ENCODE results near the gene KCNC3.

Gene KCNC3

DNA sequence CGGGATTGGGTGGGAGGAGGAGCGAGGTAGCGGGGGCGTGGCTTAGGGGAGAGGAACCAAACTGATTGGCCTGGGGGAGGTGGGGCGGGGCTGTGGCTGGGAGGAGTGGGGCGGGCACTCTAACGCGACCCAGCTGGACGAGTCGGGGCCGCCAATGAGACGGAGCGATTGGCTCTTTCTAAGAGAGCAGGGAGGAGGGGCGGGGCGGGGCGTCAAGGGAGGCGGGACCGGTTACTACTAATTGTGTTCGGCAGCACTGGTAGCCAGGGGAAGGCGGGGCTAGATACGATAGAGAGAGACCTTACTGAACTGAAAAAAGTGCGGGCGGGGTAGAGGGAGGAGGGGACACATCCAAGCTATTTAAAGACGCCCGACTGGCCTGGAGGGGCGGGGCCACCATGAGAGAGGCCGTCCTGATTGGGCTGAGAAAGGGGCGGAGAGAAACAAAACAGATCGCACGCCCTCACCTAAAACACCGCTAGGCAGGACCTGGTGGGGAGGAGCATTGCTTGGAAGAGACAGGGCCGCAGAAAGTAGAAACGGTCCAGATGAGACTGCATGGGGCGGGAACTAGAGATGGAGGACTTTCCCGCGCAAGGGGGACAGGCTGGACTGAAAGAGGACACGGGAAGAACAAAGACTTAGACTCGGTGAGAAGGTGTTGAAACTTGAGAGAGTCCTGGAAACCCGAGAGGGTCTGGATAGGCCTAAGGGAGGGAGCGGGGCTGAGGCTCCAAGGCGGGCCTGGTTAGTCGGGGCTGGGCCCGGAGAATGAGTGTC is at the start of gene KCNC3:
TSS of gene KCNC3 (minus strand) at position 232 of the 780 bp plus-strand sequence. CDS start 295 bp downstream, outside the sequence.
- Histone ChIP-seq H3K4me1 (ENCODE audit: control insufficient read depth, low read length) (peaks cover 79% of the 10 kb centered on the region), H3K27ac (ENCODE audit: low read depth, low read length) (peak within 1 kb of the TSS; percentile 85), H3K4me3 (ENCODE audit: low read length) (peak within 1 kb of the TSS; percentile 84), H3K36me3 (ENCODE audit: control insufficient read depth, low read length) (peaks cover 24% of the 10 kb centered on the region), H3K27me3 (ENCODE audit: control insufficient read depth, low read length) (peaks cover 25% of the 10 kb centered on the region), H4K20me1 (ENCODE audit: control insufficient read depth, insufficient read depth, low read depth, low read length) (peaks cover 27% of the 10 kb centered on the region), H3K4me2 (ENCODE audit: low read length) (peak within 1 kb of the TSS; percentile 99), H3K9me3 (ENCODE audit: control insufficient read depth, insufficient read depth, low read length) (no peaks in the 10 kb centered on the region), H3K9me2 (replicated peaks; ENCODE audit: control insufficient read depth, low read length) (no peaks in the 10 kb centered on the region), H3F3A (ENCODE audit: control insufficient read depth, insufficient read depth) (peaks cover 23% of the 10 kb centered on the region), H3K79me2 (ENCODE audit: control insufficient read depth, low read length) (peaks cover 22% of the 10 kb centered on the region)
- no peak for TF ChIP-seq EZH2phosphoT487 (IDR thresholded peaks at IDR 0.05; ENCODE audit: borderline replicate concordance, low read length)
- TF ChIP-seq, protein P1, sequence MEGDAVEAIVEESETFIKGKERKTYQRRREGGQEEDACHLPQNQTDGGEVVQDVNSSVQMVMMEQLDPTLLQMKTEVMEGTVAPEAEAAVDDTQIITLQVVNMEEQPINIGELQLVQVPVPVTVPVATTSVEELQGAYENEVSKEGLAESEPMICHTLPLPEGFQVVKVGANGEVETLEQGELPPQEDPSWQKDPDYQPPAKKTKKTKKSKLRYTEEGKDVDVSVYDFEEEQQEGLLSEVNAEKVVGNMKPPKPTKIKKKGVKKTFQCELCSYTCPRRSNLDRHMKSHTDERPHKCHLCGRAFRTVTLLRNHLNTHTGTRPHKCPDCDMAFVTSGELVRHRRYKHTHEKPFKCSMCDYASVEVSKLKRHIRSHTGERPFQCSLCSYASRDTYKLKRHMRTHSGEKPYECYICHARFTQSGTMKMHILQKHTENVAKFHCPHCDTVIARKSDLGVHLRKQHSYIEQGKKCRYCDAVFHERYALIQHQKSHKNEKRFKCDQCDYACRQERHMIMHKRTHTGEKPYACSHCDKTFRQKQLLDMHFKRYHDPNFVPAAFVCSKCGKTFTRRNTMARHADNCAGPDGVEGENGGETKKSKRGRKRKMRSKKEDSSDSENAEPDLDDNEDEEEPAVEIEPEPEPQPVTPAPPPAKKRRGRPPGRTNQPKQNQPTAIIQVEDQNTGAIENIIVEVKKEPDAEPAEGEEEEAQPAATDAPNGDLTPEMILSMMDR (IDR thresholded peaks at IDR 0.05; ENCODE audit: low read depth, low read length, poor library complexity, severe bottlenecking), result no peak

DNA sequence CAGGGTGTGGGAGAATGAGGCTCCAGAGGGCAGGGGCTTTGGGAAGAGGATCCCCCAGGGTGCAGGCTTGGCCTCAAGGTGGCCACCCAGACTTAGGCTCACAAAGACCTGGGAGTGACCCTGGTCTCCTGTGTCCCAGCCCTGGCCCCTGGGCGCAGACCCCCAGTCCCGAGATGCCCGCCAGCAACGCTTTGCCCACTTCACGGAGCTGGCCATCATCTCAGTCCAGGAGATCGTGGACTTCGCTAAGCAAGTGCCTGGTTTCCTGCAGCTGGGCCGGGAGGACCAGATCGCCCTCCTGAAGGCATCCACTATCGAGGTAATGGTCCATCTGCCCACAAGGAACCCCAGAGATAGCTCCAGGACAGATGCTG is 49.7 kb upstream of the KCNC3 start:
- no peak overlapping the region for H3K27ac ChIP-seq (ENCODE audit: low read depth, low read length)
- H3K4me3 ChIP-seq (ENCODE audit: low read length), result no peak overlapping the region
- peaks cover 25% of the 10 kb centered on the region for H3K4me1 ChIP-seq (ENCODE audit: control insufficient read depth, low read length)
- H3K27me3 ChIP-seq (ENCODE audit: control insufficient read depth, low read length), result no peaks in the 10 kb centered on the region
- no peaks in the 10 kb centered on the region for H3K9me3 ChIP-seq (ENCODE audit: control insufficient read depth, insufficient read depth, low read length)
- H4K20me1 ChIP-seq (ENCODE audit: control insufficient read depth, insufficient read depth, low read depth, low read length), result peaks cover 5% of the 10 kb centered on the region; the same call in 1 of the 2 replicates
- H3F3A ChIP-seq (ENCODE audit: control insufficient read depth, insufficient read depth), result 0 out of 2 replicates have a peak, but pooled peaks cover 5% of the 10 kb centered on the region
- H3K36me3 ChIP-seq (ENCODE audit: control insufficient read depth, low read length), result peaks cover 59% of the 10 kb centered on the region
- no peaks in the 10 kb centered on the region for H3K9me2 ChIP-seq (replicated peaks; ENCODE audit: control insufficient read depth, low read length)
- TF ChIP-seq, protein P1 (IDR thresholded peaks at IDR 0.05; ENCODE audit: low read depth, low read length, poor library complexity, severe bottlenecking), result no peak
- no peak for TF ChIP-seq EZH2phosphoT487 (IDR thresholded peaks at IDR 0.05; ENCODE audit: borderline replicate concordance, low read length)
- no peak overlapping the region for H3K4me2 ChIP-seq (ENCODE audit: low read length)
- H3K79me2 ChIP-seq (ENCODE audit: control insufficient read depth, low read length), result peaks cover 13% of the 10 kb centered on the region

DNA sequence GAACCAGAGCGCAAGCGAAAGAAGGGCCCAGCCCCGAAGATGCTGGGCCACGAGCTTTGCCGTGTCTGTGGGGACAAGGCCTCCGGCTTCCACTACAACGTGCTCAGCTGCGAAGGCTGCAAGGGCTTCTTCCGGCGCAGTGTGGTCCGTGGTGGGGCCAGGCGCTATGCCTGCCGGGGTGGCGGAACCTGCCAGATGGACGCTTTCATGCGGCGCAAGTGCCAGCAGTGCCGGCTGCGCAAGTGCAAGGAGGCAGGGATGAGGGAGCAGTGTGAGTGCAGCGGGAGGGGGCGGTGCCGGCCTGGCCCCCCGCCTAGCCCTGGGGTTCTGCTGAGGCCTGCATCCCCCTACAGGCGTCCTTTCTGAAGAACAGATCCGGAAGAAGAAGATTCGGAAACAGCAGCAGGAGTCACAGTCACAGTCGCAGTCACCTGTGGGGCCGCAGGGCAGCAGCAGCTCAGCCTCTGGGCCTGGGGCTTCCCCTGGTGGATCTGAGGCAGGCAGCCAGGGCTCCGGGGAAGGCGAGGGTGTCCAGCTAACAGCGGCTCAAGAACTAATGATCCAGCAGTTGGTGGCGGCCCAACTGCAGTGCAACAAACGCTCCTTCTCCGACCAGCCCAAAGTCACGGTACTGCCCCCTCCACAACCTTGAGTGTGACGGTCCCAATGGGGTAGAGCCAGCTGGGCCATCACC is 49.1 kb upstream of the KCNC3 start:
- peaks cover 5% of the 10 kb centered on the region; the same call in 1 of the 2 replicates for H4K20me1 ChIP-seq (ENCODE audit: control insufficient read depth, insufficient read depth, low read depth, low read length)
- H3F3A ChIP-seq (ENCODE audit: control insufficient read depth, insufficient read depth), result 0 out of 2 replicates have a peak, but pooled peaks cover 5% of the 10 kb centered on the region
- no peak overlapping the region for H3K27ac ChIP-seq (ENCODE audit: low read depth, low read length)
- peaks cover 13% of the 10 kb centered on the region for H3K79me2 ChIP-seq (ENCODE audit: control insufficient read depth, low read length)
- no peak for TF ChIP-seq EZH2phosphoT487 (IDR thresholded peaks at IDR 0.05; ENCODE audit: borderline replicate concordance, low read length)
- TF ChIP-seq, protein P1 (IDR thresholded peaks at IDR 0.05; ENCODE audit: low read depth, low read length, poor library complexity, severe bottlenecking), result no peak
- H3K9me2 ChIP-seq (replicated peaks; ENCODE audit: control insufficient read depth, low read length), result no peaks in the 10 kb centered on the region
- H3K4me3 ChIP-seq (ENCODE audit: low read length), result no peak overlapping the region
- H3K4me2 ChIP-seq (ENCODE audit: low read length), result no peak overlapping the region
- H3K4me1 ChIP-seq (ENCODE audit: control insufficient read depth, low read length), result peaks cover 20% of the 10 kb centered on the region
- no peaks in the 10 kb centered on the region for H3K9me3 ChIP-seq (ENCODE audit: control insufficient read depth, insufficient read depth, low read length)
- peaks cover 59% of the 10 kb centered on the region for H3K36me3 ChIP-seq (ENCODE audit: control insufficient read depth, low read length)
- H3K27me3 ChIP-seq (ENCODE audit: control insufficient read depth, low read length), result no peaks in the 10 kb centered on the region

All from DOHH2 (cell line).